Activated B cell treated with CpG ODN at 0.5 μM for 24 hours (primary cell): ENCODE measurements around the gene HEG1. TPM values are rescaled to one million over a fixed set of nuclear protein-coding genes. Genes with fewer than 3 reads are reported as not detected.

Experiments
- ATAC-seq: fragments of 200-7000 bp; cut with Tn5 transposase; one replicate; pipeline ENCODE4 v1.10.0; 2021; ENCODE audit warnings: low read depth, mild to moderate bottlenecking, moderate library complexity
- CTCF ChIA-PET: fragments of 350-600 bp; sonication (Branson Sonifier 250); formaldehyde crosslinking; loops from one replicate; lab custom pipeline; 2021; ENCODE audit warnings: antibody characterized with exemption; lab: Charles Lee
- POLR2A ChIA-PET: fragments of 350-600 bp; sonication (Branson Sonifier 250); formaldehyde crosslinking; loops from one replicate; lab custom pipeline; 2021; ENCODE audit warnings: antibody characterized with exemption; lab: Charles Lee
- DNase-seq: peaks from one replicate; pipeline ENCODE4 v3.0.0; 2022
- H3K27ac Mint-ChIP-seq: one replicate; pipeline ENCODE4 v1.8.0; 2020; ENCODE audit warnings: mixed read lengths
- H3K27me3 Mint-ChIP-seq: one replicate; pipeline ENCODE4 v1.8.0; 2021; ENCODE audit warnings: mixed read lengths
- H3K36me3 Mint-ChIP-seq: one replicate; pipeline ENCODE4 v1.8.0; 2021; ENCODE audit warnings: low read depth, mixed read lengths
- H3K4me1 Mint-ChIP-seq: one replicate; pipeline ENCODE4 v1.8.0; 2021; ENCODE audit warnings: mixed read lengths
- H3K4me3 Mint-ChIP-seq: one replicate; pipeline ENCODE4 v1.8.0; 2020; ENCODE audit warnings: mild to moderate bottlenecking, mixed read lengths
- H3K9me3 Mint-ChIP-seq: one replicate; pipeline ENCODE4 v1.8.0; 2020; ENCODE audit warnings: mixed read lengths
- intact Hi-C: fragments of 100-400 bp; cut with micrococcal nuclease; formaldehyde crosslinking; loops from one replicate; pipeline ENCODE4 v1.15.1; 2024
- total RNA-seq: library from RNA; stranded (reverse); gene quantifications from 2 replicates; pipeline ENCODE4 v1.2.3, GENCODE V29; 2022
- TF ChIP-seq, protein P1 (sequence below): fragments of 200-600 bp; IDR thresholded peaks from one replicate; pipeline ENCODE4 v1.8.0; 2022; ENCODE audit warnings: antibody characterized with exemption, mild to moderate bottlenecking

HEG1 gene
- total RNA-seq, 1 donor from 2014 or later: 7.2 TPM

DNA sequence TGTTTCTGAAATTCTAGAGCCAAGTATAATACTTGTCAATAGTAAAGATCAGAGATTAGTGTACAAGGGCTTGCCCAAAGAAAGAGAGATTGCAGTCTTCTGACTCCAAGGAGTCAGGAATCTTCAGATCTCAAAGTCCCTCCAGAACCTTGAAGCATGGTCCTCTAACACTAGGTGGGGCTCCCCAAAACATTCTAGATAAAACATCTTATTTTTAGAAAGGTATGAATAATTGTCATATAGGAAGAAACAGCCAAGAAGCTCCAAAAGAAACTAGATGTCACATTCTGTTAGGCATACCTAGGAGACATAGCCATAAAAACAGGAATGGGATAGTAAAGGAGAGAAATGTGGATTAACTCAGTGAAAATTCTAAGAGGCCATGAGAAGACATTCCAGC, 132.0 kb downstream of the HEG1 start:
- DNase-seq (no peak), ATAC-seq (no peak)
- POLR2A ChIA-PET: no interaction called here
- H3K9me3 Mint-ChIP-seq: no peaks in the 10 kb centered on the region
- TF ChIP-seq, protein P1, sequence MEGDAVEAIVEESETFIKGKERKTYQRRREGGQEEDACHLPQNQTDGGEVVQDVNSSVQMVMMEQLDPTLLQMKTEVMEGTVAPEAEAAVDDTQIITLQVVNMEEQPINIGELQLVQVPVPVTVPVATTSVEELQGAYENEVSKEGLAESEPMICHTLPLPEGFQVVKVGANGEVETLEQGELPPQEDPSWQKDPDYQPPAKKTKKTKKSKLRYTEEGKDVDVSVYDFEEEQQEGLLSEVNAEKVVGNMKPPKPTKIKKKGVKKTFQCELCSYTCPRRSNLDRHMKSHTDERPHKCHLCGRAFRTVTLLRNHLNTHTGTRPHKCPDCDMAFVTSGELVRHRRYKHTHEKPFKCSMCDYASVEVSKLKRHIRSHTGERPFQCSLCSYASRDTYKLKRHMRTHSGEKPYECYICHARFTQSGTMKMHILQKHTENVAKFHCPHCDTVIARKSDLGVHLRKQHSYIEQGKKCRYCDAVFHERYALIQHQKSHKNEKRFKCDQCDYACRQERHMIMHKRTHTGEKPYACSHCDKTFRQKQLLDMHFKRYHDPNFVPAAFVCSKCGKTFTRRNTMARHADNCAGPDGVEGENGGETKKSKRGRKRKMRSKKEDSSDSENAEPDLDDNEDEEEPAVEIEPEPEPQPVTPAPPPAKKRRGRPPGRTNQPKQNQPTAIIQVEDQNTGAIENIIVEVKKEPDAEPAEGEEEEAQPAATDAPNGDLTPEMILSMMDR: no peak
- intact Hi-C loops: loop anchor here (10.0 kb wide), 1 partner anchor 221 kb away; no protein-coding TSS in a partner anchor
- no peaks in the 10 kb centered on the region for H3K4me1 Mint-ChIP-seq
- H3K36me3 Mint-ChIP-seq: no peaks in the 10 kb centered on the region
- no peak overlapping the region for H3K27ac Mint-ChIP-seq
- H3K27me3 Mint-ChIP-seq: peaks cover 14% of the 10 kb centered on the region
- CTCF ChIA-PET: no interaction called here
- H3K4me3 Mint-ChIP-seq: no peak overlapping the region

DNA sequence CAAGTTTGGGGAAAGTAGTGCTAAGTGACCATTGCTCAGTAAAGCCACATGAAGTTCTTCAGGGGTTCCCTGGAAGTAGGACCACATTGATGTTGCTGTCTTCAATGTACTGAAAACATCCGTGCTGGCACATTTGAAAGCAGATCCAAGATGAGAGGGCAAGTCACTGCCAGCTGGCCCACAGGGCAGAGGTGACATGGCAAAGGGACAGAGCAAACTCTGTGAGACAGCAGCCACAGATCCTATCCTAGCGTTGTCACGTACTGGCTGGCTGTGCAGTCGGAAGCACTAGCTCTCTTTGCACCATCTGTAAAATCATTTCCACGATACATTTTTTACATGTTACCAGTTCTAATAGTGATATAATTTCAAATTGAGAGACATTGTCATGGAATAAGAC, 135.1 kb downstream of the HEG1 start:
- TF ChIP-seq, protein P1: no peak
- ATAC-seq (no peak), DNase-seq (no peak)
- intact Hi-C loops: loop anchor here (10.0 kb wide), 1 partner anchor 224 kb away; no protein-coding TSS in a partner anchor
- H3K36me3 Mint-ChIP-seq: no peaks in the 10 kb centered on the region
- no peaks in the 10 kb centered on the region for H3K9me3 Mint-ChIP-seq
- peaks cover 16% of the 10 kb centered on the region for H3K27me3 Mint-ChIP-seq
- ChIA-PET CTCF (interaction anchor here (1.2 kb wide), 1 partner anchor 9 kb away, joined by 4 read pairs; no protein-coding TSS in a partner anchor), POLR2A (no interaction called here)
- H3K4me1 Mint-ChIP-seq: no peaks in the 10 kb centered on the region
- no peak overlapping the region for H3K27ac Mint-ChIP-seq
- no peak overlapping the region for H3K4me3 Mint-ChIP-seq

DNA sequence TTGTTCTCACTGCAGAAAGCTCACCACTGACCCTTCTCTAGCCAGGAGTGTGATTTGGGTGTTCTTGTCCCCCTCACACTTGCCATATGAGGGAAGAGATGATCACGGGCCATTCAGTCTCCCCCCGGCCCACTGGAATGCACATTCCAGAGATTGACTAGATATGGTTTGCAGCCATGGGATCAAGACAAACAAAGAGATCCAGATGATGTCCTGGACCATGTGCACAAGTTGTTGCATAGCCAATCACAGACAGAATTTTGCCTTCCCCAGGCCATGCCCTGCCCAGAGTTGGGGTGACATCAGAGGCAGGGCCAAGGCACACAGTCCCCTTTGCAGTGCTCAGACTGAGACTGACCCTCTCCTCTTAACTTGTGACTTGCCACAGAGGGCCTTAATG, 136.0 kb downstream of the HEG1 start:
- intact Hi-C loops: loop anchor here (10.0 kb wide), 1 partner anchor 225 kb away; no protein-coding TSS in a partner anchor
- POLR2A ChIA-PET: no interaction called here
- Mint-ChIP-seq H3K36me3 (no peaks in the 10 kb centered on the region), H3K9me3 (no peaks in the 10 kb centered on the region), H3K27me3 (peaks cover 16% of the 10 kb centered on the region), H3K27ac (no peak overlapping the region), H3K4me1 (no peaks in the 10 kb centered on the region), H3K4me3 (no peak overlapping the region)
- ATAC-seq (no peak), DNase-seq (no peak)
- TF ChIP-seq, protein P1: no peak
- CTCF ChIA-PET: no interaction called here

DNA sequence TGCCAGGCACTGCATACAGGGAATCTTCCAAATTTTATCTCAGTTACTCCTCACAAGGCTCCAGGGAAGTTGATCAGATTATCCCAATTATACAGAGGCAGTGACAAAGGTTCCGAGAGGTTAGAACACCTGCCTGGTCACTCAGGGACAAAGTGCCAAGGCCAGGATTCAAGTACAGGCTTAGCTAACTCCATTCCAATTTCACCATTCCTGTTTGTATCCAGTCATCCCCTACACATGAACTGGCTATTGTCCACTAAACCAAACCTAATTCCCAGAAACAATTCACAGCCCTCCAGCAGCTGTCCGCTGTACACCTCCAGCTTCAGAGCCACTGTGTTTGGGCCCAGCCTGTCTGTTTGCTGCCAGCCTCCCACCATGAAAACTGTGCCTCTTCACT, 137.3 kb downstream of the HEG1 start:
- Mint-ChIP-seq H3K4me3 (no peak overlapping the region), H3K9me3 (no peaks in the 10 kb centered on the region), H3K27me3 (peaks cover 7% of the 10 kb centered on the region), H3K27ac (no peak overlapping the region), H3K36me3 (no peaks in the 10 kb centered on the region), H3K4me1 (no peaks in the 10 kb centered on the region)
- ChIA-PET POLR2A (no interaction called here), CTCF (no interaction called here)
- intact Hi-C loops: no loop called here
- TF ChIP-seq, protein P1: no peak
- ATAC-seq: no peak
- no peak for DNase-seq

DNA sequence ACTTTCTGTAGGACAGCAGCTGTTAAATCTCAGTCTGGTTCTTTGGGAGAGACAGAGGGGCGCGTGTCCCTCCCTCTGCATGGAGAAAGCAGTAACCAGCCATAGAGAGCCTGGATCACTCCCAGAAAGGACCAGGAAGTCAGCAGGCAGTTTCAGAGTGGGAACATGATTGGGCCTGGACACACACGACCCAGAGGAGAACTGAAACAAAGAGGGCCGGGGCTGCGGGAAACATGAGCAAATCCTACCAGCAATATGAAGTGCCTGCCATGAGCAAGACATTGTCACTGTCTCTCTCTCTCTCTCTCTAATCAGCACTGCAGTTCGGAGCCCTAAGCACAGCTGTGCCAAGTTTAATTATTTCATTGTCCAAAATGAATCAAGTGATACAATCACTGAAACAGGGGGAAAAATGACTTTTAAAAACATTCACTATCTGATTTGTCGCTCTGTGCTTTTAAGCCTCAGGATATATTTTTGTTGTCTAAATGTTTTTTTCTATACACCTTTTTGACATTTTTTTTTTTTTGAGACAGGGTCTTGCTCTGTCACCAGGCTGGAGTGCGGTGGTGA, 138.9 kb downstream of the HEG1 start:
- CTCF ChIA-PET: no interaction called here

More for the DNA sequence above, 138.9 kb downstream of the HEG1 start:
- intact Hi-C loops: no loop called here
- POLR2A ChIA-PET: no interaction called here
- Mint-ChIP-seq H3K27ac (no peak overlapping the region), H3K9me3 (no peaks in the 10 kb centered on the region), H3K27me3 (peaks cover 6% of the 10 kb centered on the region), H3K4me1 (no peaks in the 10 kb centered on the region), H3K36me3 (no peaks in the 10 kb centered on the region), H3K4me3 (no peak overlapping the region)
- no peak for ATAC-seq
- DNase-seq: no peak
- TF ChIP-seq, protein P1: no peak

Other genes starting within 250 kb of the HEG1 start
- gene ITGB5, start 168.6 kb downstream of the HEG1 start, total RNA-seq: not detected in 2 replicates
- gene MUC13, start 121.2 kb downstream of the HEG1 start, total RNA-seq: not detected in 2 replicates
- gene SLC12A8, start 156.8 kb upstream of the HEG1 start, total RNA-seq: 0.58 and 0.81 TPM in 2 replicates